Liver (tissue), 2 donors: ENCODE data around the gene KPNB1.

Source experiments
- CTCF ChIP-seq: fragments of 150-350 bp; IDR thresholded peaks from 2 replicates; pipeline ENCODE4 v1.5.1; 2017; ENCODE audit warnings: improper control_type of control experiment, low read depth, low read length; ENCODE audit not compliant: missing input control
- REST ChIP-seq: IDR thresholded peaks from 2 replicates; pipeline ENCODE4 v1.6.1; 2016; ENCODE audit warnings: antibody characterized with exemption, mild to moderate bottlenecking
- ZBTB33 ChIP-seq: IDR thresholded peaks from 2 replicates; pipeline ENCODE4 v1.6.1; 2016; ENCODE audit warnings: antibody characterized with exemption
- donor health status: healthy.

- TF ChIP-seq CTCF (no peak), ZBTB33 (no peak), REST (no peak)
Observed at GRCh38 chr17:47693731-47694580, 44.2 kb downstream of the KPNB1 start, which contains the start of gene TBKBP1.
